ENCODE measurements around the gene DCC.

- no peak for TF ChIP-seq EZH2 (IDR thresholded peaks at IDR 0.05; ENCODE audit: insufficient read depth, poor library complexity, severe bottlenecking)
- TF ChIP-seq EZH2phosphoT487 (IDR thresholded peaks at IDR 0.05; ENCODE audit: insufficient read depth, low read depth): no peak
Observed at GRCh38 chr18:52582061-52582460, 242.1 kb downstream of the DCC start.
